Astrocyte of the cerebellum (primary cell): ENCODE measurements around the gene MAGEF1.
A peak's percentile ranks its signal among the peaks of the same experiment; 100 is the strongest.

Source experiments
- DNase-seq: peaks from one replicate; pipeline ENCODE4 v3.0.0-alpha.2; 2011; ENCODE audit warnings: low read depth
- H3K4me3 ChIP-seq: 2 replicates; pipeline ENCODE4 v1.5.1; 2011; ENCODE audit warnings: mild to moderate bottlenecking, low read depth, low read length, moderate library complexity
- in situ Hi-C: cut with HindIII; loops from 2 replicates; pipeline ENCODE4 v1.10.0; 2017; ENCODE audit warnings: low sequenced_read_pairs
- TF ChIP-seq, protein P1 (sequence below): IDR thresholded peaks from 2 replicates; pipeline ENCODE4 v1.5.1; 2012; ENCODE audit warnings: low read length, low read depth, moderate library complexity, mild to moderate bottlenecking; ENCODE audit errors: missing control alignments

The MAGEF1 gene

DNA sequence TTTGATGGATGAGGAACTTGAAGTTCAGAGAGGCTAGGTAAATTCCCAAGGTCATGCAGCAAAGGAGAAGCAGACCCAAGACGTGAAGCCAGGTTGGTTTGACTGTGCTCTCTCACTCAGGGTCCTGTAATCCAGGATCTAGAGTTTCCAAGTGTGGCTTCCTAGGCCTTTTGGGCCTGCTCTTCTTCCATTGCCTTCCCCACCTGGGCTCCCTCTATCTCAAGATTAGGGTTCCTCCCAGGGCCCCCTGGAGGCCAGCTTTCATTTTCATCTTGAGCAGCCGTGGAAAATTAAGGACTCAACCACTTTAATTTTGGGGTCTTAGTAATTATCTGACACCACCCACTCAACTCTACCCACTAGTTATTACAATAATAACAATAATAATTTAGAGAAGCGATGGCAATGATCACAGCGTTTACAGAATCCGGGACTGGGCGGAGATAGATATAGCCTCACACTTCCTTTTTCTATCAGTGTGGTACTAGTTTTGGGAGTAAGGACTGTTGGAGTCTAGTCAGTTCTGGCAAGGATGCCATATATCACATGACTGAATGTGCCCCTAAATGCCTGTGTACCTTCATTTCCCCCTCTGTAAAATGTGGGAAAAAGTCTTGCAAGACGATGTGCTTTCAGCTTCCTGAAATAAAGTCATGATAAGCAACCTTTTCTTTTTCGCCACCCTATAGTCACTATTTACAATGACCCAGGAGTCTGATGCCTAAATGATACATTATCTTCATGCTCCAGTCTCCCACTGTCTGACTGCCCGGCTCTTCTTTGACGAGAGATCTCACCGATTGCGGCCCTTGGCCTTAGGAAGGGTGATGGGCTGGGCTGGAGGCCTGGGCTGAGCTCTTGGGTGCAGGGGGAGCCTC is 30.2 kb upstream of the MAGEF1 start:
- TF ChIP-seq, protein P1, sequence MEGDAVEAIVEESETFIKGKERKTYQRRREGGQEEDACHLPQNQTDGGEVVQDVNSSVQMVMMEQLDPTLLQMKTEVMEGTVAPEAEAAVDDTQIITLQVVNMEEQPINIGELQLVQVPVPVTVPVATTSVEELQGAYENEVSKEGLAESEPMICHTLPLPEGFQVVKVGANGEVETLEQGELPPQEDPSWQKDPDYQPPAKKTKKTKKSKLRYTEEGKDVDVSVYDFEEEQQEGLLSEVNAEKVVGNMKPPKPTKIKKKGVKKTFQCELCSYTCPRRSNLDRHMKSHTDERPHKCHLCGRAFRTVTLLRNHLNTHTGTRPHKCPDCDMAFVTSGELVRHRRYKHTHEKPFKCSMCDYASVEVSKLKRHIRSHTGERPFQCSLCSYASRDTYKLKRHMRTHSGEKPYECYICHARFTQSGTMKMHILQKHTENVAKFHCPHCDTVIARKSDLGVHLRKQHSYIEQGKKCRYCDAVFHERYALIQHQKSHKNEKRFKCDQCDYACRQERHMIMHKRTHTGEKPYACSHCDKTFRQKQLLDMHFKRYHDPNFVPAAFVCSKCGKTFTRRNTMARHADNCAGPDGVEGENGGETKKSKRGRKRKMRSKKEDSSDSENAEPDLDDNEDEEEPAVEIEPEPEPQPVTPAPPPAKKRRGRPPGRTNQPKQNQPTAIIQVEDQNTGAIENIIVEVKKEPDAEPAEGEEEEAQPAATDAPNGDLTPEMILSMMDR, result peak; percentile 3
- in situ Hi-C loops, result no loop called here
- DNase-seq, result no peak
- no peak overlapping the region for H3K4me3 ChIP-seq

DNA sequence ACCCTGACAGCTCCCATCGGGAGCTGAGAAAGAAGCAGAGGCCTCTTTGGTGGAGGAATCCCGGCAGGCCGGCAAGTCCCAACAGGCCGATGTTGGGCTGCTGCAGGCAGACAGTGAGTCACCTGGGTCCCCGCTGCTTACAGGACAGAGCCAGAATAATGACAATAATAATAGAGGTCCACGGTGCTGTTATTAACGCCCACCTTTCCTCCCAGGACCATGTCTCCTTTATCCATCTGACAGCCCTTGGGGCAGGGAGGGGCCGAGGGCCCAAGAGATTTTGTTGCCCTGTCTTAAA is 29.3 kb upstream of the MAGEF1 start:
- in situ Hi-C loops, result no loop called here
- DNase-seq, result no peak
- no peak overlapping the region for H3K4me3 ChIP-seq
- TF ChIP-seq, protein P1, result no peak

DNA sequence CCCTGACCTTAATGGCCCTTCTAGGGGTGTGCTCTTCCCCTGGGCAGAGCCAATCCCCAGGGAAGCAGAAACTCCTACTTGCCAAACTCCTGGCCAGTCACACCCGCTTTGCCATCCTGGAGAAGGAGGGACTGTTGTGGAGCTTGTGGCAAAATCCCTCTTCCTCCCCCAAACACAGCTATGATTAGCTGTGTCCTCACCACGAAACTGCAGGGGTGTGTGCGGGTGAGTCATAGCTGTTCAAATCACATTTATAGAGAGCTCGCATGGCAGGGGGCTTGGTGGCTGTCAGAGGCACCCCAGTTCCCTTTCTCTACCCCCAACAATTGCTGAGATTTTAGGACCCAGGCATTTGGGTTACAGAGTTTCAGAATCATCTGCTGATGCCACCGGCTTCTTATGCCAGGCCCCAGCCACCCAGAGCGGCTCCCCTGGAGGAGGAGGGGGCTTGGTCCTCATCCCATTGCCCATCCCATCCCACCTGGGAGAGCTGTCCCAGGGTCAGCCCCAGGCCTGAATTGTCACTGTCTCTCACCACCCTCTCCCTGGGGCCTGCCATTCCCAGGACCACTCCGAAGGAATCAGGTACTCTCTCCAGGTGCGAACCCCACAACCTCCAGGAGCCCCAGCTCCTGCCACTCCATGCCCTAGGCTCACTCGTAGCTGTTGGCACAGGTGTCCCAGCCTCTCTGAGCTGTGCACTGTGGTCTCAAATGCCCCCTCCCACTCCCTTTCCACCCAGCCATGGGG is 28.8 kb upstream of the MAGEF1 start:
- TF ChIP-seq, protein P1, result no peak
- DNase-seq, result no peak
- H3K4me3 ChIP-seq, result no peak overlapping the region
- in situ Hi-C loops, result no loop called here

DNA sequence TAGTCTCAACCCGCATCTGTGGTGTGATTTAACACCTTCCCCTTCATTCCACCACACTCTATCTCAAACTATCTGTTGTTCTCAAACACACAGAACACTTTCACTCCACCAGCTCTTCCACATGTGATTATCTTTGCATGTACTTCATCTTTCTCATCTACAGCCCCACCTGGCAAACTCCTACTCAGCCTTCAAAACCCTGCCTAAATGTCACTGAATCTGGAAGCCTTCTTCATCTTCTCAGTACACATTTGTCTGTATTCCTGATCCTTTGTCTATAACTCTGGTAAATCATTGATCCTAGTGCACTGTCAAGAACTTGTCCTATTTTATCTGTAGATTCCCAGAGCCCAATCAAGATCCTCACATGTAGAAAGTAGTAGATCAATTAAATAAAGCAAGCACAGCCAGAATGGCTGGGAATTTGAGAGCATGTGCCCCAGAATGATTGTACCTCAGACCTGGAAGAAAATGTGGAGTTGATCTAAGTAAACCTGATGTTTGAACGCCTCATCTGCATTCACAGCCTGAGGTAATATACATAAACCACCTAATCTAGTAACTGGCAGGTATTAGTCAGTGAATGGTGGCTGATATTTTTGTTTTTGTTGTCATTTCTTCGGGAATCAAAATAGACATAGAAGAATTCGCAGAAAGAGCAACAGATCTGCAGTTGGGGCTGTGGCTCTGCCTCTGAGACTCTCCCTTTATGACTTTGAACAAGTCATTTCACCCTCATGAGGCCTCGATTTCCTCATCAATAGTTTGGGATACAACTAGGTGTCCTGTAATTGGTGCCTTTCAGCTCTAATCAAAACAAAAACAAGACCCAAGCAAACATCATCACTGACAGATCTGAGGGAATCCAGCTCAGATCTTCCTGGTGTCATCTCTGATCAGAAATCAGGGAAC is 28.0 kb upstream of the MAGEF1 start:
- TF ChIP-seq, protein P1, result no peak
- H3K4me3 ChIP-seq, result no peak overlapping the region
- in situ Hi-C loops, result no loop called here
- DNase-seq, result no peak

DNA sequence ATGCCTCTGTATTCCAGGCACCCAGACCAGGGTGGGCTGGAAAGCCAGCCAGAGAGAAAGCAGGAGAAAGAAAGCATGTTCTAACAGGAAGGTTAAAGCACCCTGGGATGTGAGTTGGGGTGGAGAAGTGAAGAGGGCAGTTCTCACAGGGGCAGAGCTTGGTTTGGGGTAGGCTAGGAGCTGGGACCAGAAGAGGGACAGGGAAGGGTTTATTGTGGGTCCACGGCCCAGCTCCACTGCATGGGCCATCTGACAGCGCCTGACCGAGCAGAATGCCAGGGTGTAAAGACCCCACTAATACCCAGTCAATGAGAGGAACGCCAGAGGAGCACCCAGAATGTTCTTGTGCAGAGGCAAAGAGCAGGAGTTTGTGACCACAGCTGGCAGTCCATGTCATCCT is 27.1 kb upstream of the MAGEF1 start:
- no peak overlapping the region for H3K4me3 ChIP-seq
- TF ChIP-seq, protein P1, result no peak
- in situ Hi-C loops, result no loop called here
- no peak for DNase-seq

DNA sequence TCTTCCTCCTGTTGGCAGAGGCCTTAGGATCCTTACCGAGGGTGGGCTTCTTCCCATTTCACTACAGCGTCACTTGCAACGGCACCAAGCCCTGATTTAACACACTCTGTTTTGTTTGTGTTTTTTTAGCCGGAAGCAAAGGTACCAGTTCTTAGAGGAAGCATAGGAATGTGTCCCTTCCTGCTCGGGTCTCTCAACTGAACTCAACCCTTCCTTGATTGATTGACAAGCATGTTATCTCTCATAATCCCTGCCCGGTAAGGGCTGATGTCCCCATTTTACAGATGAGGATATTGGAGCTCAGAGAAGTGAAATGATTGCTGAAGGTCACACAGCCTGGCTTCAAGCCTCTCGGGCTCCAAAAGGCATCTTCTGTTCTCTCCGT is 26.6 kb upstream of the MAGEF1 start:
- TF ChIP-seq, protein P1, result no peak
- in situ Hi-C loops, result no loop called here
- no peak overlapping the region for H3K4me3 ChIP-seq
- no peak for DNase-seq
